Measurements from ENCODE around the gene CBY2. TPM values are rescaled to one million over a fixed set of nuclear protein-coding genes. Genes with fewer than 3 reads are reported as not detected.

CBY2 gene
- polyA plus RNA-seq, 1 experiment: not detected

DNA sequence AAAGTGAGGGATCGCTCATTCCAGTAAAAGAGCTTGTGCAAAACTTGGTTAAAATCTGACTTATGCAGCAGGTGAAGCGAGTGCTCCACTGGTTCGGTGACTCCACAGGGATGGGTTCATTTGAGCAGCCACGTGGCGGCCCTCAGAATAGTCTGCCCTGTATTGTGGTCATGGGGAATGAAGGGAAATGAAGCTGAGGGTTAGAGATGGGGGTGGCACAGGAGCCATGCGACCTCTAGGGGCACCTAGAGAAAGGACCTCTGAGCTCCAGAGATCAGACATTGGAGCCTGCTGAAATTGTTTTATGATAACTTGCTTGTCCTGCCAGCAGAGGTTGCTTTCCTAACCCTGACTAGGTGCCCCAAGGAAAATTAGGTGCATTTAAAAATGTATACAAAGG is 26.6 kb downstream of the CBY2 start:
- no peak overlapping the region for H3K27ac ChIP-seq (ENCODE audit: low read depth, low read length)
- peaks cover 12% of the 10 kb centered on the region for H3K27me3 ChIP-seq (ENCODE audit: control insufficient read depth, insufficient read depth, low read length)
- POLR2A ChIA-PET: no interaction called here
- H3K4me3 ChIP-seq (ENCODE audit: low read depth, low read length): no peak overlapping the region
- no peak for DNase-seq (ENCODE audit: low read depth, low spot score)
- TF ChIP-seq, protein P1, sequence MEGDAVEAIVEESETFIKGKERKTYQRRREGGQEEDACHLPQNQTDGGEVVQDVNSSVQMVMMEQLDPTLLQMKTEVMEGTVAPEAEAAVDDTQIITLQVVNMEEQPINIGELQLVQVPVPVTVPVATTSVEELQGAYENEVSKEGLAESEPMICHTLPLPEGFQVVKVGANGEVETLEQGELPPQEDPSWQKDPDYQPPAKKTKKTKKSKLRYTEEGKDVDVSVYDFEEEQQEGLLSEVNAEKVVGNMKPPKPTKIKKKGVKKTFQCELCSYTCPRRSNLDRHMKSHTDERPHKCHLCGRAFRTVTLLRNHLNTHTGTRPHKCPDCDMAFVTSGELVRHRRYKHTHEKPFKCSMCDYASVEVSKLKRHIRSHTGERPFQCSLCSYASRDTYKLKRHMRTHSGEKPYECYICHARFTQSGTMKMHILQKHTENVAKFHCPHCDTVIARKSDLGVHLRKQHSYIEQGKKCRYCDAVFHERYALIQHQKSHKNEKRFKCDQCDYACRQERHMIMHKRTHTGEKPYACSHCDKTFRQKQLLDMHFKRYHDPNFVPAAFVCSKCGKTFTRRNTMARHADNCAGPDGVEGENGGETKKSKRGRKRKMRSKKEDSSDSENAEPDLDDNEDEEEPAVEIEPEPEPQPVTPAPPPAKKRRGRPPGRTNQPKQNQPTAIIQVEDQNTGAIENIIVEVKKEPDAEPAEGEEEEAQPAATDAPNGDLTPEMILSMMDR (IDR thresholded peaks at IDR 0.05; ENCODE audit: low read depth, low read length): 0 out of 2 replicates have a peak, but pooled peaks have one; percentile 14
- CTCF ChIA-PET: interaction anchor here (0.7 kb wide), 1 partner anchor 10 kb away, joined by 3 read pairs; no protein-coding TSS in a partner anchor
- H3K9me3 ChIP-seq (ENCODE audit: control insufficient read depth, insufficient read depth, low read length): no peaks in the 10 kb centered on the region

DNA sequence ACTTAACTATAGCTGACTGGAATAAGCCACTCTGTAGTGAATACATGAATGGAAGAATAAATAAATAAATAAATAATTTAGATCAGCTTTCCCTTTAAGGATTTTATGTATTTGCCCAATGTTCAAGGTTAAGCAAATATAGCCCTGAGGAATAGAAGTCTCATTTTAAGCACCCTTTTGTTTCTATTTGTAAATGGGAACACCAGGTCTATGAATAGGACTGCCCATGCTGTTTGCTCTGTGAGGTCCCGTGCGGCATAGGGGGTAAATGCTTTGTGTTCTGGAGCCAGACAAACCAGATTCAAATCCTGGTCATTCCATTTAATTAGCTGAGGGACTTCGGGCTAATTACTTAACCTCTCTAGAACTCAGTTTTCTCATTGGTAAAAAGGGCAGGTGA is 29.3 kb downstream of the CBY2 start:
- H3K27ac ChIP-seq (ENCODE audit: low read depth, low read length): no peak overlapping the region
- H3K4me3 ChIP-seq (ENCODE audit: low read depth, low read length): no peak overlapping the region
- peaks cover 4% of the 10 kb centered on the region for H3K27me3 ChIP-seq (ENCODE audit: control insufficient read depth, insufficient read depth, low read length)
- no peaks in the 10 kb centered on the region for H3K9me3 ChIP-seq (ENCODE audit: control insufficient read depth, insufficient read depth, low read length)
- TF ChIP-seq, protein P1 (IDR thresholded peaks at IDR 0.05; ENCODE audit: low read depth, low read length): no peak
- no peak for DNase-seq (ENCODE audit: low read depth, low spot score)
- ChIA-PET CTCF (no interaction called here), POLR2A (no interaction called here)

- Histone ChIP-seq H3K27me3 (ENCODE audit: control insufficient read depth, insufficient read depth, low read length) (peaks cover 3% of the 10 kb centered on the region), H3K27ac (ENCODE audit: low read depth, low read length) (no peak overlapping the region), H3K4me3 (ENCODE audit: low read depth, low read length) (no peak overlapping the region), H3K9me3 (ENCODE audit: control insufficient read depth, insufficient read depth, low read length) (no peaks in the 10 kb centered on the region)
- CTCF ChIA-PET: no interaction called here
- TF ChIP-seq, protein P1 (IDR thresholded peaks at IDR 0.05; ENCODE audit: low read depth, low read length): no peak
- no peak for DNase-seq (ENCODE audit: low read depth, low spot score)
- POLR2A ChIA-PET: no interaction called here
Measured at GRCh38 chr13:45732916-45733315, 30.8 kb downstream of the CBY2 start.

GRCh38 chr13:45733361-45733760 is 31.2 kb downstream of the CBY2 start:
- H3K9me3 ChIP-seq (ENCODE audit: control insufficient read depth, insufficient read depth, low read length): no peaks in the 10 kb centered on the region
- TF ChIP-seq, protein P1 (IDR thresholded peaks at IDR 0.05; ENCODE audit: low read depth, low read length): no peak
- peaks cover 2% of the 10 kb centered on the region for H3K27me3 ChIP-seq (ENCODE audit: control insufficient read depth, insufficient read depth, low read length)
- POLR2A ChIA-PET: no interaction called here
- DNase-seq (ENCODE audit: low read depth, low spot score): no peak
- H3K4me3 ChIP-seq (ENCODE audit: low read depth, low read length): no peak overlapping the region
- CTCF ChIA-PET: no interaction called here
- H3K27ac ChIP-seq (ENCODE audit: low read depth, low read length): no peak overlapping the region

DNA sequence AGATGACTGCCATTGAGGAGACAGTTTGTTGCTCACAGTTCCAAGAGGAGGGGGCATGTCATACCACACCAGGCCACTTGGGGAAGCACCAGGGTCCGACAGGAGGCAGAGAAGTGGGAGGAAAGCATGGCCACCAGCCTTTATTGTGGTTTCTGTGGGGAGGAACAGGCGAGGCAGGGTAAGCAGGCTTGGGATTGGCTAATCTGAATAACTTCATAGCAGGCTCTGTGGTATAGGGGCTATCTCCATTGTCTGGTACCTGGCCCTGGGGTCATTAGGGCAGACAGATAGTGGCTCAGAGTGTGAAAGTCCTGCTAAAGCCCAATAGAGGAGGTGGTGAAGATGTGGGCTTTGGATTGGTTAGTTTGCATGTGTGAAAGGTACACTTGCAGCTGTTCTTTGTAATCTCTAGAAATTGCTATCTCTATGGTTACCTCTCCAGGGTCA is 35.5 kb downstream of the CBY2 start:
- Histone ChIP-seq H3K27ac (ENCODE audit: low read depth, low read length) (no peak overlapping the region), H3K4me3 (ENCODE audit: low read depth, low read length) (no peak overlapping the region), H3K27me3 (ENCODE audit: control insufficient read depth, insufficient read depth, low read length) (no peaks in the 10 kb centered on the region), H3K9me3 (ENCODE audit: control insufficient read depth, insufficient read depth, low read length) (no peaks in the 10 kb centered on the region)
- CTCF ChIA-PET: no interaction called here
- no peak for DNase-seq (ENCODE audit: low read depth, low spot score)
- TF ChIP-seq, protein P1 (IDR thresholded peaks at IDR 0.05; ENCODE audit: low read depth, low read length): peak; percentile 18; the same call in 1 of the 2 replicates
- POLR2A ChIA-PET: no interaction called here

All from AG04450 (cell line).